Loucy (cell line): Measurements from ENCODE around the gene PSMD12.

Source experiments
- CTCF ChIP-seq: fragments of 200-600 bp; sonication (generic); conservative IDR thresholded peaks from 2 replicates; pipeline ENCODE4 v1.5.1; 2014; ENCODE audit warnings: mild to moderate bottlenecking, antibody characterized with exemption, low read length
- EZH2phosphoT487 ChIP-seq: fragments of 200-600 bp; IDR thresholded peaks from 2 replicates; pipeline ENCODE4 v1.6.1; 2018; ENCODE audit warnings: antibody characterized with exemption, mild to moderate bottlenecking, moderate library complexity, borderline replicate concordance

GRCh38 chr17:67359960-67360791, 6.2 kb downstream of the PSMD12 start:
- peak; percentile 74 for TF ChIP-seq CTCF
- TF ChIP-seq EZH2phosphoT487: no peak
